ENCODE results near the gene SYVN1. TPM values are rescaled to one million over a fixed set of nuclear protein-coding genes. Genes with fewer than 3 reads are reported as not detected.
"Not testable (repeated sequence)": the region's sequence is repeated elsewhere in the genome, so short reads cannot be mapped to it uniquely, and the experiment has no call there.

SYVN1 gene
- total RNA-seq = 10 to 100 TPM; 30.2 to 31.6 TPM

GRCh38 chr11:65134240-65134951, at the start of gene SYVN1:
Gene SYVN1, minus strand, starts transcription at chr11:65134519. Its CDS starts 918 bp downstream, at chr11:65133601.
- H3K27ac Mint-ChIP-seq = peak within 1 kb of the TSS; percentile 99
- H3K9me3 Mint-ChIP-seq = no peaks in the 10 kb centered on the region
- DNase-seq (ENCODE audit: low spot score in 2 of 2) (peak; percentile 91), ATAC-seq (peak; percentile 87 to 88)
- H3K36me3 Mint-ChIP-seq = peaks cover 9 to 10% of the 10 kb centered on the region in 2 donors

- peak overlapping the region in 1 of 2 donors; percentile 85 for H3K27ac Mint-ChIP-seq
- peaks cover 0 to 5% of the 10 kb centered on the region in 2 donors for H3K36me3 Mint-ChIP-seq
- no peak for DNase-seq (ENCODE audit: low spot score in 2 of 2)
These were observed 49.0 kb upstream of the SYVN1 start for GRCh38 chr11:65183201-65183891.

GRCh38 chr11:65182258-65183170, 48.2 kb upstream of the SYVN1 start:
- peak overlapping the region; percentile 85 to 93 for H3K27ac Mint-ChIP-seq

More at GRCh38 chr11:65183201-65183891, 49.0 kb upstream of the SYVN1 start:
- H3K9me3 Mint-ChIP-seq = no peaks in the 10 kb centered on the region
- ATAC-seq = no peak

GRCh38 chr11:65181569-65182257, 47.4 kb upstream of the SYVN1 start, which contains the start of gene CAPN1:
Gene CAPN1, plus strand, starts transcription at chr11:65181928. Its CDS starts 774 bp downstream, at chr11:65182702.
- DNase-seq (ENCODE audit: low spot score in 2 of 2) (peak; percentile 70 to 89), ATAC-seq (peak; percentile 85 to 94)
- H3K9me3 Mint-ChIP-seq = no peaks in the 10 kb centered on the region
- peaks cover 0 to 5% of the 10 kb centered on the region in 2 donors for H3K36me3 Mint-ChIP-seq
- H3K27ac Mint-ChIP-seq = peak within 1 kb of the TSS; percentile 85 to 93

More at GRCh38 chr11:65182258-65183170, 48.2 kb upstream of the SYVN1 start:
- Mint-ChIP-seq H3K36me3 (peaks cover 0 to 5% of the 10 kb centered on the region in 2 donors), H3K9me3 (no peaks in the 10 kb centered on the region)
- peak; percentile 6 to 15 for ATAC-seq
- DNase-seq (ENCODE audit: low spot score in 2 of 2) = no peak

- H3K27ac Mint-ChIP-seq = peak overlapping the region; percentile 44 to 85
- DNase-seq (ENCODE audit: low spot score in 2 of 2) (peak; percentile 71 to 73), ATAC-seq (peak; percentile 74 to 84)
- peaks cover 0 to 5% of the 10 kb centered on the region in 2 donors for H3K36me3 Mint-ChIP-seq
- H3K9me3 Mint-ChIP-seq = no peaks in the 10 kb centered on the region
These were observed 46.7 kb upstream of the SYVN1 start for GRCh38 chr11:65180877-65181568.

GRCh38 chr11:65174571-65175010, 40.3 kb upstream of the SYVN1 start:
- not testable (repeated sequence) for H3K9me3 Mint-ChIP-seq; H3K36me3 Mint-ChIP-seq; H3K27ac Mint-ChIP-seq; ATAC-seq; DNase-seq (ENCODE audit: low spot score in 2 of 2)

- H3K27ac Mint-ChIP-seq = no peak overlapping the region
- no peak for ATAC-seq
- H3K9me3 Mint-ChIP-seq = no peaks in the 10 kb centered on the region
These were observed 38.3 kb upstream of the SYVN1 start for GRCh38 chr11:65172600-65172999.

GRCh38 chr11:65170058-65170534, 35.8 kb upstream of the SYVN1 start, which contains the start of gene SPDYC:
Gene SPDYC, plus strand, starts transcription at chr11:65170233. Its CDS starts 1,125 bp downstream, at chr11:65171358.
- no peaks in the 10 kb centered on the region for H3K9me3 Mint-ChIP-seq
- H3K27ac Mint-ChIP-seq = peak within 1 kb of the TSS; percentile 80
- ATAC-seq (no peak), DNase-seq (ENCODE audit: low spot score in 2 of 2) (no peak)
- H3K36me3 Mint-ChIP-seq = no peaks in the 10 kb centered on the region

More at GRCh38 chr11:65172600-65172999, 38.3 kb upstream of the SYVN1 start:
- no peak for DNase-seq (ENCODE audit: low spot score in 2 of 2)
- H3K36me3 Mint-ChIP-seq = no peaks in the 10 kb centered on the region

GRCh38 chr11:65169164-65169641, 34.9 kb upstream of the SYVN1 start:
- DNase-seq (ENCODE audit: low spot score in 2 of 2) (no peak), ATAC-seq (peak; percentile 43 to 72)
- H3K27ac Mint-ChIP-seq = peak overlapping the region; percentile 80
- no peaks in the 10 kb centered on the region for H3K9me3 Mint-ChIP-seq
- no peaks in the 10 kb centered on the region for H3K36me3 Mint-ChIP-seq

- no peak for ATAC-seq
- Mint-ChIP-seq H3K9me3 (no peaks in the 10 kb centered on the region), H3K27ac (no peak overlapping the region), H3K36me3 (no peaks in the 10 kb centered on the region)
- DNase-seq (ENCODE audit: low spot score in 2 of 2) = no peak
These were observed 33.3 kb upstream of the SYVN1 start for GRCh38 chr11:65167656-65168055.

GRCh38 chr11:65166893-65167292, 32.6 kb upstream of the SYVN1 start:
- Mint-ChIP-seq H3K36me3 (no peaks in the 10 kb centered on the region), H3K9me3 (no peaks in the 10 kb centered on the region), H3K27ac (no peak overlapping the region)
- no peak for DNase-seq (ENCODE audit: low spot score in 2 of 2)
- ATAC-seq = no peak

- Mint-ChIP-seq H3K27ac (peak overlapping the region in 1 of 2 donors; percentile 25), H3K9me3 (no peaks in the 10 kb centered on the region), H3K36me3 (no peaks in the 10 kb centered on the region)
- ATAC-seq = no peak
- no peak for DNase-seq (ENCODE audit: low spot score in 2 of 2)
These were observed 31.3 kb upstream of the SYVN1 start for GRCh38 chr11:65165410-65166317.

- H3K36me3 Mint-ChIP-seq = no peaks in the 10 kb centered on the region
- ATAC-seq (no peak), DNase-seq (ENCODE audit: low spot score in 2 of 2) (no peak)
- no peak overlapping the region for H3K27ac Mint-ChIP-seq
- H3K9me3 Mint-ChIP-seq = no peaks in the 10 kb centered on the region
These were observed 29.4 kb upstream of the SYVN1 start for GRCh38 chr11:65163684-65164083.

GRCh38 chr11:65160643-65161042, 26.3 kb upstream of the SYVN1 start:
- Mint-ChIP-seq H3K9me3 (no peaks in the 10 kb centered on the region), H3K36me3 (no peaks in the 10 kb centered on the region), H3K27ac (no peak overlapping the region)
- ATAC-seq = no peak
- DNase-seq (ENCODE audit: low spot score in 2 of 2) = no peak
